ENCODE results near the gene TUBG1.
A peak's percentile ranks its signal among the peaks of the same experiment; 100 is the strongest.

GRCh38 chr17:42618442-42619150, 9.1 kb downstream of the TUBG1 start:
- TF ChIP-seq POLR2A (IDR thresholded peaks at IDR 0.05; ENCODE audit: low read depth, low read length), result no peak
- TF ChIP-seq TAF1 (IDR thresholded peaks at IDR 0.05; ENCODE audit: low read depth, low read length), result no peak
- no peak for TF ChIP-seq POLR2AphosphoS5 (IDR thresholded peaks at IDR 0.05; ENCODE audit: low read depth, low read length)
- TF ChIP-seq SPI1 (IDR thresholded peaks at IDR 0.05; ENCODE audit: low read depth, low read length), result no peak
- TF ChIP-seq POU2F2 (IDR thresholded peaks at IDR 0.05; ENCODE audit: low read depth, low read length), result peak; percentile 61; the same call in 1 of the 2 replicates
- TF ChIP-seq PAX5 (IDR thresholded peaks at IDR 0.05; ENCODE audit: insufficient read depth, low read length, severe bottlenecking), result no peak

Measured in GM12891 (cell line).